Thoracic aorta (tissue), 2 donors: Measurements from ENCODE around the gene PKNOX2. TPM values are rescaled to one million over a fixed set of nuclear protein-coding genes. Genes with fewer than 3 reads are reported as not detected.

Experiments used
- ATAC-seq: fragments of 150-250 bp; one replicate; pipeline ENCODE4 v1.8.0; 2017; ENCODE audit warnings: low read depth; ENCODE audit not compliant: insufficient number of reproducible peaks, low FRiP score
- DNase-seq: peaks from one replicate; pipeline ENCODE4 v3.0.0-alpha.2; 2020; ENCODE audit warnings: low spot score
- H3K27ac ChIP-seq, 2 donors: fragments of 200-600 bp; sonication (generic); 1 replicate in 1 of 2; 2 replicates in 1 of 2; pipeline ENCODE4 v1.5.1; 2016; ENCODE audit warnings: mild to moderate bottlenecking in 2 of 2, moderate library complexity in 2 of 2
- H3K27me3 ChIP-seq: fragments of 200-600 bp; sonication (generic); replicated peaks from 2 replicates; pipeline ENCODE4 v1.6.0; 2016; ENCODE audit warnings: mild to moderate bottlenecking; ENCODE audit not compliant: insufficient read depth
- H3K36me3 ChIP-seq: fragments of 200-600 bp; sonication (generic); one replicate; pipeline ENCODE4 v1.5.1; 2016
- H3K4me1 ChIP-seq, 2 donors: fragments of 200-600 bp; sonication (generic); 1 replicate in 1 of 2; 2 replicates in 1 of 2; pipeline versions ENCODE4 v1.5.1 to v1.6.0; 2016; ENCODE audit warnings: low read depth in 2 of 2, mild to moderate bottlenecking in 1 of 2; ENCODE audit not compliant: control insufficient read depth in 1 of 2
- H3K4me3 ChIP-seq: fragments of 200-600 bp; sonication (generic); 2 replicates; pipeline ENCODE4 v1.5.1; 2016; ENCODE audit warnings: mild to moderate bottlenecking
- H3K9me3 ChIP-seq: fragments of 200-600 bp; sonication (generic); 2 replicates; pipeline ENCODE4 v1.5.1; 2016
- CTCF ChIP-seq: fragments of 200-600 bp; sonication (generic); IDR thresholded peaks from one replicate; pipeline ENCODE4 v1.5.1; 2019; ENCODE audit warnings: antibody characterized with exemption
- total RNA-seq, 2 donors: library from RNA; depleted of rRNA; stranded (reverse); fragments of >200 nt; gene quantifications; one replicate each; pipeline versions ENCODE4 v1.1.0 to v1.2.3, GENCODE V29; 2016

The PKNOX2 gene
- total RNA-seq, 2 donors from 2014 or later, result 1.4 to 9.2 TPM

GRCh38 chr11:125313271-125314219 lies 149.0 kb downstream of the PKNOX2 start:
- Histone ChIP-seq H3K36me3 (no peaks in the 10 kb centered on the region), H3K4me1 (peaks cover 0 to 6% of the 10 kb centered on the region in 2 donors), H3K27ac (no peak overlapping the region), H3K9me3 (no peaks in the 10 kb centered on the region), H3K4me3 (no peak overlapping the region), H3K27me3 (no peaks in the 10 kb centered on the region)
- no peak for TF ChIP-seq CTCF
- ATAC-seq (no peak), DNase-seq (no peak)

- no peak for TF ChIP-seq CTCF
- H3K27me3 ChIP-seq, result no peaks in the 10 kb centered on the region
- DNase-seq, result no peak
- no peak overlapping the region for H3K27ac ChIP-seq
- no peaks in the 10 kb centered on the region for H3K9me3 ChIP-seq
- ATAC-seq, result no peak
- H3K36me3 ChIP-seq, result no peaks in the 10 kb centered on the region
- no peak overlapping the region for H3K4me3 ChIP-seq
- H3K4me1 ChIP-seq, result peaks cover 0 to 6% of the 10 kb centered on the region in 2 donors
These were observed 149.9 kb downstream of the PKNOX2 start for GRCh38 chr11:125314276-125315078.

- ATAC-seq, result no peak
- no peak for DNase-seq
- no peak for TF ChIP-seq CTCF
These were observed 150.7 kb downstream of the PKNOX2 start for GRCh38 chr11:125315079-125315740.

GRCh38 chr11:125317416-125317815 lies 152.9 kb downstream of the PKNOX2 start:
- Histone ChIP-seq H3K9me3 (no peaks in the 10 kb centered on the region), H3K4me3 (no peak overlapping the region), H3K27ac (no peak overlapping the region), H3K36me3 (no peaks in the 10 kb centered on the region), H3K4me1 (peaks cover 0 to 6% of the 10 kb centered on the region in 2 donors), H3K27me3 (no peaks in the 10 kb centered on the region)
- no peak for DNase-seq
- TF ChIP-seq CTCF, result no peak
- no peak for ATAC-seq

More at GRCh38 chr11:125315079-125315740, 150.7 kb downstream of the PKNOX2 start:
- no peak overlapping the region for H3K27ac ChIP-seq
- H3K4me1 ChIP-seq, result peaks cover 0 to 6% of the 10 kb centered on the region in 2 donors
- no peaks in the 10 kb centered on the region for H3K36me3 ChIP-seq
- H3K4me3 ChIP-seq, result no peak overlapping the region
- no peaks in the 10 kb centered on the region for H3K27me3 ChIP-seq
- H3K9me3 ChIP-seq, result no peaks in the 10 kb centered on the region
